Jurkat, Clone E6-1 (cell line): ENCODE results near the gene SORBS1.
A peak's percentile ranks its signal among the peaks of the same experiment; 100 is the strongest.

ENCODE experiments used
- DNase-seq: peaks from one replicate; pipeline ENCODE4 v3.0.0-alpha.2; 2011; ENCODE audit warnings: low read depth, low spot score
- H3K4me3 ChIP-seq: 2 replicates; pipeline ENCODE4 v1.5.1; 2011; ENCODE audit warnings: mild to moderate bottlenecking, low read length, control low read depth, moderate library complexity

The SORBS1 gene

GRCh38 chr10:95389176-95389575 is 172.0 kb downstream of the SORBS1 start:
- DNase-seq: no peak

GRCh38 chr10:95388539-95388938 is 172.6 kb downstream of the SORBS1 start:
- no peak for DNase-seq
- no peak overlapping the region for H3K4me3 ChIP-seq

More at GRCh38 chr10:95389176-95389575, 172.0 kb downstream of the SORBS1 start:
- no peak overlapping the region for H3K4me3 ChIP-seq

- DNase-seq: no peak
- no peak overlapping the region for H3K4me3 ChIP-seq
Measured at GRCh38 chr10:95388109-95388471, 173.1 kb downstream of the SORBS1 start.

- no peak overlapping the region for H3K4me3 ChIP-seq
- no peak for DNase-seq
Measured at GRCh38 chr10:95384011-95384704, 177.0 kb downstream of the SORBS1 start.

- DNase-seq: no peak
- no peak overlapping the region for H3K4me3 ChIP-seq
Measured at GRCh38 chr10:95382596-95382995, 178.6 kb downstream of the SORBS1 start.

GRCh38 chr10:95382174-95382573 is 179.0 kb downstream of the SORBS1 start:
- no peak for DNase-seq
- H3K4me3 ChIP-seq: no peak overlapping the region

GRCh38 chr10:95377950-95378349 is 183.2 kb downstream of the SORBS1 start:
- H3K4me3 ChIP-seq: no peak overlapping the region
- no peak for DNase-seq

GRCh38 chr10:95375418-95375817 is 185.8 kb downstream of the SORBS1 start:
- no peak for DNase-seq
- H3K4me3 ChIP-seq: no peak overlapping the region

GRCh38 chr10:95374597-95375209 is 186.5 kb downstream of the SORBS1 start:
- DNase-seq: peak; percentile 64
- no peak overlapping the region for H3K4me3 ChIP-seq

- DNase-seq: no peak
- H3K4me3 ChIP-seq: no peak overlapping the region
Measured at GRCh38 chr10:95373660-95374059, 187.5 kb downstream of the SORBS1 start.

GRCh38 chr10:95364342-95364741 is 196.8 kb downstream of the SORBS1 start:
- no peak for DNase-seq
- H3K4me3 ChIP-seq: no peak overlapping the region

GRCh38 chr10:95363303-95363912 is 197.8 kb downstream of the SORBS1 start:
- no peak overlapping the region for H3K4me3 ChIP-seq
- DNase-seq: peak; percentile 67

- H3K4me3 ChIP-seq: no peak overlapping the region
- DNase-seq: peak; percentile 52
Measured at GRCh38 chr10:95360122-95360714, 201.0 kb downstream of the SORBS1 start.

GRCh38 chr10:95359466-95359865 is 201.7 kb downstream of the SORBS1 start:
- no peak for DNase-seq
- H3K4me3 ChIP-seq: no peak overlapping the region

- DNase-seq: no peak
- no peak overlapping the region for H3K4me3 ChIP-seq
Measured at GRCh38 chr10:95356190-95356955, 204.8 kb downstream of the SORBS1 start.

- no peak for DNase-seq
Measured at GRCh38 chr10:95355301-95355700, 205.9 kb downstream of the SORBS1 start.

GRCh38 chr10:95354110-95354509 is 207.1 kb downstream of the SORBS1 start:
- no peak for DNase-seq
- H3K4me3 ChIP-seq: no peak overlapping the region

More at GRCh38 chr10:95355301-95355700, 205.9 kb downstream of the SORBS1 start:
- H3K4me3 ChIP-seq: no peak overlapping the region

GRCh38 chr10:95353123-95353522 is 208.0 kb downstream of the SORBS1 start:
- H3K4me3 ChIP-seq: no peak overlapping the region
- no peak for DNase-seq

GRCh38 chr10:95352684-95353083 is 208.5 kb downstream of the SORBS1 start:
- no peak for DNase-seq
- no peak overlapping the region for H3K4me3 ChIP-seq
